GM18502 (cell line): ENCODE results near the gene SBK3.
"Not testable (repeated sequence)": the region's sequence is repeated elsewhere in the genome, so short reads cannot be mapped to it uniquely, and the experiment has no call there.

ENCODE experiments used
- ATAC-seq: cut with Tn5 transposase; IDR thresholded peaks from one replicate; pipeline ENCODE4 v1.9.1; 2021; ENCODE audit warnings: mild to moderate bottlenecking; ENCODE audit not compliant: unreplicated experiment, poor library complexity

SBK3 gene

GRCh38 chr19:55578031-55578760 lies 32.9 kb upstream of the SBK3 start:
- no peak for ATAC-seq

- no peak for ATAC-seq
These were observed 31.4 kb upstream of the SBK3 start for GRCh38 chr19:55576746-55577145.

- ATAC-seq = not testable (repeated sequence)
These were observed 28.6 kb upstream of the SBK3 start for GRCh38 chr19:55573929-55574328.

- not testable (repeated sequence) for ATAC-seq
These were observed 24.1 kb upstream of the SBK3 start for GRCh38 chr19:55569477-55569876.

- ATAC-seq = no peak
These were observed 22.5 kb upstream of the SBK3 start for GRCh38 chr19:55567708-55568328.

DNA sequence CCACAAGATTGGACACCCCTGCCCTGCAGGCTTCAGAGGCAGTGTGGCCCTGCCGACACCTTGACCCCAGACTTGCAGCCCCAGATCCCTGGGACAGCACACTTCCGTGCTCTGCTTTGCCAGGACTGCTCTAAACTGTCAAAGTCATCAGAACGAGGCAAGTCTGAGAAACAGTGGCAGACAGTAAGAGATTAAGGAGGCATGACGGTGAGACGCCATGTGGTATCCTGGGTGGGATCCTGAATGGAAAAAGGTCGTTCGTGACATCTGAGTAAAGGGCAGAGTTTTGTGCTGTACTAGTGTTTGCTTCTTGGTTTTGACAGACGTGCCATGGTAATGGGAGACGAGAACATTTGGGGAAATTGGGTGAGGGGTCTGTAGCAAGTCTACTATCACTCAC lies 21.5 kb upstream of the SBK3 start:
- ATAC-seq = no peak

- ATAC-seq = no peak
These were observed 17.9 kb upstream of the SBK3 start for GRCh38 chr19:55563261-55563690.

DNA sequence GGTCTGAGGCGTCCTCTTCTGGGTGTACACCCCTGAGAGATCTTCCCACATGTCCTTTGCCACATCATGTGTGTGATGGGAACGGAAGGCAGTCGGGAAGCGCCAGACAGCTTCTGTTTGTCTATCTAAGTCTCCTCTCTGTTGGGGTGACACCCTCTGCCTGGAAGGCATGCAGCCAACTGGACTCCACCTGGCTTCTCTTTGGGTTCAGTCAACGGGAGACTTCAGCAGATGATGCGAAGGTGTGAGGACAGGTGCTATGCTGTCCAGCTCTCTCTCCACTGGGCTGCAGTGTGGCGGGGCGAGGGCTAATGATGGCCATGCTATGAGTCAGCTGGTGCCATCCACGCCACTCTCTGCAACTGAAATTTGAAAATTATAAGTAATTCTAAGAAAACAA lies 14.3 kb upstream of the SBK3 start:
- no peak for ATAC-seq

DNA sequence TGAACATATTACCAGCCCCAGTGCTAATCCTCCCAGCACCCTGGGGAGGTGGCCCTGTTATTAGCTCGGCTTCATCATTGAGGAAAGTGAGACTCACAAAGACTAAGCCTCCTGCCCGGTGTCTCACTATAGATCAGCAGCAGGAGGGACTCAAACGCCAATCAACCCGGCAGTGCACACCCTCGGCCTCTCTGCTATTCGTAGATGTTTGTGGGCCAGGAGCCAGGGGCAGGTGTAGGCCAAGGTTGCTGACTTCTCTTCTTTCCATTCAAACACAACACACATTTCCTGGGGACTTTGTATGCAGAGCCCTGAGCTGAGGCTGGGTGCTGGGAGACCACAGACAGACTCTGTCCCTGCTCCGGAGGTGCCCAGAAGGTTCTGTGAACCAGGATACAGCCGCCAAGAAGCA lies 9.4 kb upstream of the SBK3 start:
- no peak for ATAC-seq

- ATAC-seq = no peak
These were observed 9.0 kb upstream of the SBK3 start for GRCh38 chr19:55554302-55554701.

DNA sequence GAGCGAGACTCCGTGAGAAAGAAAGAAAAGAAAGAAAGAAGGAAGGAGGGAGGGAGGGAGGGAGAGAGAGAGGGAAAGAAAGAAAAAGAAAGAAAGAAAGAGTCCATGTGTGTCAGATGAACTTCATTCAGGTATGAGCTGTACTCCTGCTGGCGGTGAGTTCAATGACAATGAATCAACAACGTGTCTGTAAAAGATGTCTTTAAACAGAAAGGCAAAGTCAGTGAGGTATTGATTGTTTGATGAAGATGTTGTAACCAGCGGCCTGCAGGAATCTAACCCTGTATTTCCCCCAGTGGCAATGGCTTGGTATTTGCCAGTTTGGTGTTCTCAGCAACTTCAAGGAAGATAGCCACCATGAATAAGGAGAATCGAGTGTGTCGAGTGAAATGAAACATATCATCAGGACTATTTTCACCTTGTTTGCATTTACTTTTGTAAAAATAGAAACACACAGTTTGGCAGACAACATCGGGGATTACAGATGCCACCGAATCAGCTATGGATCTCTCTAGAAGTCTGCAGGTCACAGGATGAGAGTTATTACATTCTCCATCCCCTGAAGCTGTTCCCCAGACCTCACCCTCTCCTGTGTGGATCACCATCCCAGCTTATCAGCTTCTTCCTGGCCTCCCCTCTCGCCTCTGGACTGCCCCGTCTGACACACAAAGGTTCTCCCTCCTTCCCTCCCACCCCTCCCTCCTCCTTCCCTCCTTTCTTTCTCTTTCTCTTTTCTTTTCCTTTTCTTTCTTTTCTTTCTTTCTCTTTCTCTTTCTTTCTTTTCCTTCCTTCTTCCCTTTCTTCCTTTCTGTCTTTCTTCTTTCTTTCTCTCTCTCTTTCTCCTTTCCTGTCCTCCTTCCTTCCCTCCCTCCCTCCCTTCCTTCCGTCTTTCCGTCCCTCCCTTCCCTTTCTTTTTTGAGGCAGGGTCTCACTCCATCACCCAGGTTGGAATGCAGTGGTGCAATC lies 8.2 kb upstream of the SBK3 start:
- ATAC-seq = no peak

- ATAC-seq = no peak
These were observed 7.3 kb upstream of the SBK3 start for GRCh38 chr19:55552620-55553019.

DNA sequence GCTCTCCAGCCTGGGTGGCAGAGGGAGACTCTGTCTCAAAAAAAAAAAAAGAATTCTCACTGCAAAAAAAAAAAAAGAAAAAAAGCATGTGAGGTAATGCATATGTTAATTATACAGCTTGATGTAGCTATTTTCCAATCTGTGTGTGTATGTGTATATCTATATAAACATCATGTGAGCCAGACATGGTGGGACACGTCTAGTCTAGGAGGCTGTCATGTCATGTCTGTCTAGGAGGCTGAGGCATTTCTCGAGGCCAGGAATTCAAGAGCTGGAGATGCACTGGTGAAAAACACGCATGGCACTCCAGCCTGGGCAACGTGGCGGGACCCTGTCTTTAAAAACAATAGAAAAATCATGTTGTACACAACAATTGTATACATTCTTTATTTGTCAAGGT lies 6.9 kb upstream of the SBK3 start:
- ATAC-seq = no peak

GRCh38 chr19:55550321-55550650 lies 4.9 kb upstream of the SBK3 start:
- no peak for ATAC-seq

DNA sequence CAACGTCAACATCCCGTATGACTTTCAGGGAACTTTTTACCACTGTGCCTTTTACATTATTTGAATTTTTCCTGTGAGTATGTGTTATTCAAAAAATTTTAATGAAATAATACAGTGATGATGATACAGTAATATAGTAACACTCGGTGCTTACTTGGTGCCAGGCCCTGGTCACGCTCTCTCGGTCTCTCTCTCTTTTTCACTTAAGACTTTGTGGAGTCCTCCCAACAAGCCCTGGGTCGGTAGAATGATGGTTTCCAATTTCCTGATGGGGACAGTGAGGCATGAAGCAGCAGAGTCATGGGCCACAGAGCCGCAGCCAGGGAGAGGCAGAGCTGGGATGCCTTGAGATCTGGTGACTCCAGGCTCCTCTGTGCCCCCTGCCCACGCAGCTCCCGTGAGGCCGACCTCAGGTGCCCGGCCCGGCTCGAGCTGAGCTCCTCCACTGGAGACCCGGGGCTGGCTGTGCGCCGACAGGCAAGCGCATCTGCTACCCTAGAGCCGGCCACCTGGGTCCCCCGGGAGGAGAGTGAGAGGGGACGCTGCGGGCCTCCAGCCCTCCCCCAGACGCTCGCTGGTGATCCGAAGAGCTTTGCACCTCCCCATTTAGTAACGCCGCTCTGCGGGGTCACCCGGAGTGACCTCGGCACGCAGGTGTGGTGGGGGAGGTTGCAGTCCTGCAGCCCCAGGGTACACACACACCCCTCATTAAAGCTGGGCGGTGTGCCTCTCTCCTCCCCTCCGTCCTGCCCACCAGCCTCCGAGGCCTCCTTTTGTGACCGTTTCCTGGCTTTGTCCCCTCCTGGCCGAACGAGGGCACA lies 4.4 kb upstream of the SBK3 start:
- ATAC-seq = no peak

DNA sequence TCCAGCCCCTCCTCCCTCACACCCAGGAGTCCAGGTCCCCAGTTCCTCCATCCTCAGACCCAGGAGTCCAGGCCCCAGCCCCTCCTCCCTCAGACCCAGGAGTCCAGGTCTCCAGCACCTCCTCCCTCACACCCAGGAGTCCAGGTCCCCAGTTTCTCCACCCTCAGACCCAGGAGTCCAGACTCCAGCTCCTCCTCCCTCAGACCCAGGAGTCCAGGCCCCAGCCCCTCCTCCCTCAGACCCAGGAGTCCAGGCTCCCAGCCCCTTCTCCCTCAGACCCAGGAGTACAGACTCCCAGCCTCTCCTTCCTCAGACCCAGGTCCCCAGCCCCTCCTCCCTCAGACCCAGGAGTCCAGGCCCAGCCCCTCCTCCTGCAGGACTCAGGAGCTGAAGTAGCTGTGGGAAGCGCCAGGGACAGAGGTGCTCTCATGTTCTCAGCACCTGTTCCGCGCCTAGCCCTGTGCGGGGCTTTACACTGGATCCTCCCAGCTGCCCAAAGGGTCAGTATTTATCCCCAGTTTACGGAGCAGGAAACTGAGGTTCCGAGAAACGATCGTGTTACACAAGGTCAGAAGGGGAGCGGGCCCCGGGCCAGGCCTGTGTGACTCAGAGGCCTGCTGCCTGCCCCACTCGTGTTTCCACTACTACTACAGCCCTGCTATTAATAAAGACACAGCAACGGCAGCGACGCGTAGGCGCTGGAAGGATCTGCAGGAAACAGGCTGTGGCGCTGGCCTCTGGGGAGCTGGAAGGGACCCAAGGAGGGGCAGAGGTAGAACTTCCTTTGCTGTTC lies 1.7 kb upstream of the SBK3 start:
- no peak for ATAC-seq

GRCh38 chr19:55546011-55546410 lies 668 bp upstream of the SBK3 start:
- no peak for ATAC-seq

DNA sequence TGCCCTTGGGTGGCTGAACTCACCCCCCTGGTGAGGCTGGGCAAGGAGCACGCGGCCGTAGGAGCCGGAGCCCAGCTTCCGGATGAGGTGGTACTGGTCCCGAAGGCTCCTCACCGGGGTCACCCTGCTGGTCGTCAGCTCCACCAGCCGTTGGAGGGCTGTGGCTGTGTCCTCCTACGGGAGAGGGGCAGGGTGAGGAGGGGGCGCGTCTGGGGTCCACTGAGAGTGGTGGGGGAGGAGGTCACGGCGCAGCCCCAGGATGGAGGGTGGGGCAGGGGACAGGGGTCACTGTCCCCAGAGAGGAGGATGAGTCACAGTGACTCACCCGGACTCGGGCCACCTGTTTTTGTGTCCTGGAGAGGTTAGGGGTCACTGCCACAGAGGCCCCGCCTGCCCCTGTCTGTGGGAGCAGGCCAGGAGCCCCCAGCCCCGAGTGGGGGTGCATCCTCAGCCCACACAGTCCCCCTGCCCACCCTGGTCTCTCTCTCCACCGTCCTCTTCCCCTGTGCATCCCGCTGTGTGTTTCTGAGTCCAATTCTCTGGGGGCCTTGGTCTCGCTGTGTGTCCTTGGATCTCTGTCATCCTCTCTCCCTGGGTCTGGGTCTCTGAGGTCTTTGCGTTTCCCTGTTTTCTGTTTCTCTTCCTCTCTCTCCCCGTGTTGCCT lies 435 bp downstream of the SBK3 start:
- ATAC-seq = no peak

DNA sequence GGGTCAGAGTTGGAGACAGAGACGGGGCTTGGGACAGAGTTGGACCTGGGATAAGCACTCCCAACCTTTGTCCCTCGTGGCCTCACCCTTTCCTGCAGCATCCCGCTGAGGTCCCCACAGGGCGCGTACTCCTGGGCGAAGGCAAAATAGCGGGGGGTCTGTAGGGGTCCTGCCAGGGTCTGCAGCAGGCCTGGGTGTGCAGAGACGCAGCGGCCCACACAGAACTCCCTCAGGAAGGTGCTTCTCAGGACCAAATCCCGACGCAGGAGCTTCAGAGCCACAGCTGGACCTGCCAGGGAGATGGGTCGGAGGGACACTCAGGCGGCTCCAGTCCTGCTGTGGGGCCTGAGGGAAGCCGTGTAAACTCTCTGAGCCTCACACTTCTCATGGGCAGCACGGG lies 1.3 kb downstream of the SBK3 start:
- no peak for ATAC-seq
